Fibroblast of upper back skin (primary cell): ENCODE measurements around the gene MAPK7.

Experiments
- DNase-seq: peaks from one replicate; pipeline ENCODE4 v3.0.0-alpha.2; 2013

Gene MAPK7

GRCh38 chr17:19424934-19425868 lies 46.9 kb downstream of the MAPK7 start:
- DNase-seq, result no peak

- no peak for DNase-seq
Measured at GRCh38 chr17:19426631-19427030, 48.3 kb downstream of the MAPK7 start.

DNA sequence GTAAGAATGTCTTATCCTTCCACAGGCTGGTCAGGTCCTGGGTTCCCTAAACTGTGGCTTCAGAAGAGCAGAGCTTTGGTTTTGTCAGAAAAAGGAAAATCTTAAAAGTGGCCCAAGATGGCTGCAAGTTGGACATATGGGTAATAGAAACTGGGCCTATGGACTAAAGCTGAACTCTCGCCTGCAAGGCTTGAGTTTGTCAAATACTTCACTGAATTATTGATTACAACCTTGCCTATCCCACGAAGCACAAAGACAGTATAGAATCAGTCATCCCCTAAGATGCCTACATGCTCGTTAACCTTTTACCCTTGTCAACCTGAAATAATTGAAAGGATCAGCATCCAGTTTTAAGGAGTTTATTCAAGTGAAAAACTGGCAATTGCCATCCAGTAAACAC lies 53.4 kb downstream of the MAPK7 start:
- no peak for DNase-seq
